GM10266 (cell line): ENCODE data around the gene CELF2.
"Not testable (repeated sequence)": the region's sequence is repeated elsewhere in the genome, so short reads cannot be mapped to it uniquely, and the experiment has no call there.

Source experiments
- DNase-seq: peaks from one replicate; pipeline ENCODE4 v3.0.0; 2012; ENCODE audit errors: extremely low spot score
- CTCF ChIP-seq: IDR thresholded peaks from 2 replicates; pipeline ENCODE4 v1.5.1; 2012; ENCODE audit warnings: mild to moderate bottlenecking, low read depth; ENCODE audit not compliant: control insufficient read depth, insufficient read depth; ENCODE audit errors: missing control alignments

Gene CELF2

GRCh38 chr10:11184093-11184492 lies 166.4 kb downstream of the CELF2 start:
- no peak for TF ChIP-seq CTCF

GRCh38 chr10:11185128-11185665 lies 167.5 kb downstream of the CELF2 start:
- not testable (repeated sequence) for DNase-seq

More at GRCh38 chr10:11184093-11184492, 166.4 kb downstream of the CELF2 start:
- no peak for DNase-seq

- no peak for DNase-seq
- TF ChIP-seq CTCF: no peak
These were observed 168.7 kb downstream of the CELF2 start for GRCh38 chr10:11186374-11186773.

GRCh38 chr10:11189582-11190376 lies 172.1 kb downstream of the CELF2 start:
- no peak for DNase-seq
- TF ChIP-seq CTCF: no peak

- TF ChIP-seq CTCF: no peak
- DNase-seq: no peak
These were observed 173.5 kb downstream of the CELF2 start for GRCh38 chr10:11191190-11191589.

GRCh38 chr10:11191678-11192077 lies 174.0 kb downstream of the CELF2 start:
- TF ChIP-seq CTCF: no peak
- no peak for DNase-seq

GRCh38 chr10:11192304-11193000 lies 174.8 kb downstream of the CELF2 start:
- no peak for TF ChIP-seq CTCF
- no peak for DNase-seq
